GM19328 (cell line): ENCODE results near the gene RALGAPB.
"Not testable (repeated sequence)": the region's sequence is repeated elsewhere in the genome, so short reads cannot be mapped to it uniquely, and the experiment has no call there.

ENCODE experiments used
- ATAC-seq: cut with Tn5 transposase; IDR thresholded peaks from one replicate; pipeline ENCODE4 v1.9.1; 2021; ENCODE audit warnings: mild to moderate bottlenecking, moderate library complexity; ENCODE audit not compliant: unreplicated experiment

Gene RALGAPB

DNA sequence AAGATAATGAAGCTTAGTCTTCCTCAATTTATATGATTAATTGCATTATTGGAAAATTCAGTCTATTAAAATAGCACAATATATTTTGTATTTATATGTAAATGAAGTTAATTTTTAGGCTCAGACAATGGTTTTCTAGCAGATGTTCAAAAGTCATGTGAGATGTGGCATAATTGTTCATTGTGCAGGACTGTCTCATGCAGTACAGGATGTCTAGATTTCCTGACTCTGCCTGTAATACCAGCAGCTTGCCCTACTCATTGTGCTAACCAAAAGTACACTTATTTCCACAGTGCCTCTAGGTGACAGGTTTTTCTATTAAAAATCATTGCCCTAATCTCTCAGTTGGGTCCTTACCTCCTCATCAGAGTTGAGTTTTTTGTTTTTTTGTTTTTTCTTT lies 12.4 kb downstream of the RALGAPB start:
- no peak for ATAC-seq

DNA sequence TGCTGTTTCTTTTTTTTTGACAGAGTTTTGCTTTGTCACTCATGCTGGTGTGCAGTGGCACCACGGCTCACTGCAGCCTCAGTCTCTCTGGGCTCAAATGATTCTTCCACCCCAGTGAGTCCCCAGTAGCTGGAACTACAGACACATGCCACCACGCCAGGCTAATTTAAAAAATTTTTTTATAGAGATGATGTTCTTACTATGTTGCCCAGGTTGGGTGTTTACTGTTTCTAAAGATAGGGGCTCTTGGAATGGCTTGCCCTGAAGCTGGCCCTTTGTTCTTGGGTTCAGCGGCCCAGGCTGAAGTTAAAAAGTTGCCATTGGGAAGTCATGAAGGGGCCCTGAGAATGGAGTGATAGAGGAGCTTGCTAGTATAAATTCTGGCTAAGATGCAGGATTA lies 16.5 kb downstream of the RALGAPB start:
- ATAC-seq, result no peak

DNA sequence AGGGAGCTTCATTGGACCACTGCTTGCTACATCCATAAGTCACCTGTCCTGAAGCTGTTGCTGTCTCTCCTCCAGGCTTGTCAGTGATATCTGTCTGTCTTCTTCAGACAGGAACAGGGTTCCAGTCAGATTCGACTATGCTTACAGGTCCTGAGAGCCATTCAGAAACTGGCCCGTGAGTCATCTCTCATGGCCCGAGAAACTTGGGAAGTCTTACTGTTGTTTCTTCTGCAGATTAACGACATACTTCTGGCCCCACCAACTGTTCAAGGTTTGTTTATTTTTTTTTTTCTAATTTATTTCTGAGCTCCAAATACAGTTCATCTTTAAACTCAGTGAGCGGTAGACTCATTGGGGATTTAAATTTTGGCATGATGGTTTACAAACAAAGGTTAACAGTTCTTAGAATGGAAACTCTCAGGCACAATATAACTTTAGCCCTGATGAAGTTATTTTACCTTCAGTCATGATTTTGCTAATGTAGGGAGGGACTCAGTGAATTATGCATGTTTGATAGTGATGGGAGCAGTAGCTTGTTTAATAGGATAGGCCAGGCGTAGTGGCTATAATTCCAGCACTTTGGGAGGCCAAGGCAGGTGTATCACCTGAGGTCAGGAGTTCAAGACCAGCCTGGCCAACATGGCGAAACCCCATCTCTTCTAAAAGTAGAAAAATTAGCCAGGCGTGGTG lies 24.7 kb downstream of the RALGAPB start:
- ATAC-seq, result no peak

DNA sequence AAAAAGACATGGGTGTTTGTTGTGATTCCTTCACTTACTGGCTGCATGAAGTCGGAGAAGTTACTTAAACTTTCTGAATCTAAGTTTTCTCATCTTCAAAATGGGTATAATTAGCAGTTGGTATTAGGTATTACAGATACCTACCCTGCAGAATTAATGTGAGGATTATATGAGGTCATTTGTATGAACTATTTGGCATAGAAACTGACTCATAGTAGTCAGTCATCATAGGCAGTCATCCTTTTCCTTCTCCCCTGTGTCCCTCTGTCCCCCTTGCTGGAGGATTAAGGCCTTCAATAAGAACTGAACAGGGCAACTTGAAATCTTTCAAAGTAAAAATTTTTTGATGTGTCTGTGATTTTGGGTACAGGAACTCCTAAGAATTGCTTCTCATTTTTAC lies 26.3 kb downstream of the RALGAPB start:
- ATAC-seq, result no peak

DNA sequence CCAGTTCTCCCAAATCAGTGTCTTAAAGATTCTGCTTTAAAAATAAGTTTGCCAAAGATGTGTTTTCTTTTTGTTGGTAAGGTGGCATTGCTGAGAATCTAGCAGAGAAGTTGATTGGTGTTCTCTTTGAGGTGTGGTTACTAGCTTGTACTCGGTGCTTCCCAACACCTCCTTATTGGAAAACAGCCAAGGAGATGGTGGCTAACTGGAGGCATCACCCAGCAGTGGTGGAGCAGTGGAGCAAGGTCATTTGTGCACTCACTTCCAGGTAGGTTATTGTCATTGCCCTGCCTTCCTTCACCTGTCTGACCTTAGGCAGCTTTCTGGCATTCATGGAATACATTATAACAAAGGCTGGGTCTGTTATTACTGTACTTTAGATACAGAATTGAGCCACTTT lies 26.7 kb downstream of the RALGAPB start:
- ATAC-seq, result no peak

DNA sequence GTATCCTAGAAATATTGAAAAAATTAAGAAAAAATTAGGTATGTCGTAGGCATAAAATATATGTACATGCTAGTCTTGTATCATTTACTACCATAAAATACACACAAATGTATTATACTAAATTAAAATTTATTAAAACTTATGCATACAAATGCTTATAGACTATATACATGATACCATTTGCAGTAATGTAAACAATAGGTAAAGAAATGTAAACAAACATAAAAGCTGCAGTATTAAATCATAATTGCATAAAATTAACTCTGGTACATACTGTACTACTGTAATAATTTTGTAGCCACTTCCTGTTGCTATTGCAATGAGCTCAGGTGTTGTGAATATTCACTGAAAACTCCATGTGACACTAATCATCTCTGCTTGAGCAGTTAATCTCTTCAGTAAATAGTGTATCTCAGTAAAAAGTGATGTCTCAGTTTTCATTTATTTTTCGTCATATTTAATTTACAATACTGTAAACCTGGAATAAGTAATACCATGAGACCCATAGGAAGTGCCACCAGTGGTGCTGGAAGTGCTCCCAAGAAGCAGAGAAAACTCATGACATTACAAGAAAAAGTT lies 29.3 kb downstream of the RALGAPB start:
- ATAC-seq, result no peak

DNA sequence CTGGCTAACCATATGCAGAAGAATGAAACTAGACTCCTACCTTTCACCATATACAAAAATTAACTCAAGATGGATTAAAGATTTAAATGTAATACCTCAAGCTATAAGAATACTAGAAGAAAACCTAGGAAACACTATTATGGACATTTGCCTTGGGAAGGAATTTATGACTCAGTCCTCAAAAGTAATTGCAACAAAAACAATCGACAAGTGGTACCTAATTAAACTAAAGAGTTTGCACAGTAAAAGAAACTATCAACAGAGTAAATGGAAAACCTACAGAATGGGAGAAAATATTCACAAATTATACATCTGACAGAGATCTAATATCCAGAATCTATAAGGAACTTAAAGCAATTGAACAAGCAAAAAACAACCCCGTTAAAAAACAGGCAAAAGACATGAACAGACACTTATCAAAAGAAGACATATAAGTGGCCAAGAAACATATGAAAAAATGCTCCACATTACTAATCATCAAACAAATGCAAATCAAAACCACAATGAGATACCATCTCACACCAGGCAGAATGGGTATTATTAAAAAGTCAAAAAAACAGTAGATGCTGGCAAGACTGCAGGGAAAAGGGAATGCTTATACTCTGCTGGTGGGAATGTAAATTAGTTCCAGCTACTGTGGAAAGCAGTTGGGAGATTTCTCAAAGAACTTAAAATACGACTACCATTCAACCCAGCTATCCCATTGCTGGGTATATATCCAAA lies 31.9 kb downstream of the RALGAPB start:
- ATAC-seq, result no peak

DNA sequence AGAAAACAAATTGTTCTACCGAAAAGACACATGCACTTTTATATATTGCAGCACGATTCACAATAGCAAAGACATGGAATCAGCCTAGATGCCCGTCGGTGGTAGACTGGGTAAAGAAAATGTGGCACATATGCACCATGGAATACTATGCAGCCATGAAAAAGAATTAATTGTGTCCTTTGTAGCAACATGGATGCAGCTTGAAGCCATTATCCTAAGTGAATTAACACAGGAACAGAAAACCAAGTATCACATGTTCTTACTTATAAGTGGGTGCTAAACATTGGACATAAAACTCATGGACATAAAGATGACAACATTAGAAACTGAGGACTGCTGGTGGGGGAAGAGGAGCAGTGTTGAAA lies 32.4 kb downstream of the RALGAPB start:
- ATAC-seq, result no peak

DNA sequence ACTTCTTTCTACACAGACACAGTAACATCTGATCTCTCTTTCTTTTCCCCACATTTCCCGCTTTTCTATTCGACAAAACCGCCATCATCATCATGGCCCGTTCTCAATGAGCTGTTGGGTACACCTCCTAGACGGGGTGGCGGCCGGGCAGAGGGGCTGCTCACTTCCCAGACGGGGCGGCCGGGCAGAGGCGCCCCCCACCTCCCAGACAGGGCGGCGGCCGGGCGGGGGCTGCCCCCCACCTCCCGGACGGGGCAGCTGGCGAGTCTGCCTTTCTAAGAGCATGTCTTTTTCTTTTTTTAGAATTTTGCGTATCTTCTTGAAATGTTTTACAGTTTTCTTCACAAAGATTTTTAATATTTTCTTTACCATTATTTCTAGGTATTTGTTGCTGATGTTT lies 39.1 kb downstream of the RALGAPB start:
- ATAC-seq, result not testable (repeated sequence)

DNA sequence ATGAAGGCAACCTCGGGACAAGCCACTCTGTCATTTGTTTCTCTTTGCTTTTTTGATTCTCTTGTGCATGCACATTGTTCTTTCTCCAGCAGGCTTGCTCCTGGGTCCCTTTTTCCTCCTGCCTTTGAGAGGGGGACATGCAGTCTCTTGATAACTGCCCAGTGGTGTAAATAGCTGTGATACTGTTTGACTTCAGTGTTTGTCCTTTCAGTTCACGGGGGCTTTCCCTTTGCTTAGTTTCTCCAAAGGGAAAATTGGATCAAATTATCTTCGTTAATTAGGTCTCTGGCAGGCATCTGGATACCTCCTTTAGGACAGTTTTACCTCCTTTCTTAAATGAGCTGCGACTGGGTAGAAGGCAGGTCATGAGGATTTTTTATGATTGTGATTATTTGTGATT lies 41.5 kb downstream of the RALGAPB start:
- ATAC-seq, result no peak

DNA sequence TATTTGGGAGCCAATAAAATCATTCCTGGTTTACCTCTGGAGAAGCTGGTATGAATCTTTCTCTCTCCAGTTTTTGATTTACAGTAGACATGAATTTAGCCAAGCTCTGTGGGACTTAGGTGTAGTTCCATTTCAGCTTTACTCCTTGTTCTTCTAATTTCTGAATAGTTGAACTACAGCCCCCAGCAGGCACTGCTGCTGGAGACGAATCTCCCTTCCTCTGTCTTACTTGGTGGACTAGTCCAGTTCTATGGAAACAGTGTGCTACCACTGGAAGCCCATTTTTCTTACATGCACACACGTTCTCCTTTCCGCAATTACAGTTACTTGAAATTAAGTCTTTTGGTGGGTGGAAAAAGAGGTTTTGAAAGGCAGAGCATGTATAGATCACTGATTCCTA lies 42.3 kb downstream of the RALGAPB start:
- no peak for ATAC-seq

DNA sequence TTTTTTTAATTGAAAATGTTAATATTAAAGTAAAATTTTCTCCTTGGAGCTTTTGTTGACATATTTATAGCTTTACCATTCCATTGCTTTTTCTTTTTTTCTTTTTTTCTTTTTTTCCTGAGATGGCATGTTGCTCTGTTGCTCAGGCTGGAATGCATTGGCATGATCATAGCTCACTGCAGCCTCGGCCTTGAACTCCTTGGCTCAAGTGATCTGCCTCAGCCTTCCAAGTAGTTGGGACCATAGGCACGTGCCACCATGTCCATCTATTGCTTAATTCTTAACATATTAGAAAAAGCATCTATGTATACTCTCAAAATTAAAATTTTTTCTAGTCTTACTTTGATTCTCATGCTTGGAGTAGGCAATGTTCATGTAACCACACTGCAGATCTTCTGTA lies 43.0 kb downstream of the RALGAPB start:
- ATAC-seq, result no peak

DNA sequence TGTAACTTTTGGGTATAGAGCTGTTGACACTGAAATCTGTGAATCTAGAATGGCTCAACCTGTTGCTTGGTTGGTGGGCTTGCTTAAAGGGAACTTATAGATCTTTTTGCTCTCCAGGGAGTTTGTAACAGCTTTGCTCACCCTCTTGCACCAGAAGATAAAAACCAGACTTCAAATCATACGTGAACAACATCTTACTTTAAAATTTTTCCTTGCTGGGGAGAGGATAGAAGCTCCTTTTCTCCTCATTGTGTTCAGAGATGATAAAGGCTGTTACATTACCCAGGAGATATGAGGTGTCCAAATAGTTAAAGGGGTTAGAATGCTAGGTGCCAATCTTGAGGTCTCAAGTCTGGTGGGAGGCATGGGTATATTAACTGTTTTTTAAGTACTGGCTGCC lies 46.8 kb downstream of the RALGAPB start:
- no peak for ATAC-seq

DNA sequence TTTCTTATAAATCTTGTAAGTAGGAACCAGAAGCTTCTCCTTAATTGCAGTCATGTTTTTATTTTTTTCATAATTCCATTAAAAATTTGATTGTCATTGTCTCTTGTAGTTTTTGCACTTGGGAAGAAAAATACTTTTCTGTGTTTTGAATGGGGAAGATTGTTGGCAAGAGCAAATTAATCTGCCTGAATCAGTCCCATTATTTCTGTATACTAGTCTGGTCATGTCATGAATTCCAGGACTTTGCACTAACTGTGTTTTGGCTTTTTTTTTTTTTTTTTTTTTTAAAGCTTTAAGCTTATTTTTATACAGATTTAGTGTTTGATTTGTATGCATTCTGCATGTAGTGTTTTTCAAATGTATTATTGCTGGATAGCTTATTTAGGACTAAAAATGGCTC lies 47.6 kb downstream of the RALGAPB start:
- ATAC-seq, result no peak

DNA sequence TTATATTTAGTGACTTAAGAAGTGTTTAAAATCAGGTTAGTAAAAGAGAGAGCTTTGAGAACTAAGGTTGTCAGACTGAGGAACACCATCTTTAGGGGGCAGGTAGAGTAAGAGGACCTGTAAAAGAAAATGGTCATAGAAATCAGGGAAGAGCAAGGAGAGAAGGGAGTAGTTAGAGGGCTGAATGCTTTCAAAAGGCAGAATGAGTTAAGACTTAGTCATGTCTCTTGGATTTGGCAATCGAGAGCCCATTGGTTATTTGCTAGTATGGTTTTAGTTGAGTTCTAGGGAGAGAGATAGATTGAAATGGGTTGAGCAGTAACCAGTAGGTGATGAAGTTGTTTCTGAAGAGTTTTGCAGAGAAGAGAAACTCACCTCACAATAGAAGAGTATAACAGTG lies 51.1 kb downstream of the RALGAPB start:
- ATAC-seq, result no peak

DNA sequence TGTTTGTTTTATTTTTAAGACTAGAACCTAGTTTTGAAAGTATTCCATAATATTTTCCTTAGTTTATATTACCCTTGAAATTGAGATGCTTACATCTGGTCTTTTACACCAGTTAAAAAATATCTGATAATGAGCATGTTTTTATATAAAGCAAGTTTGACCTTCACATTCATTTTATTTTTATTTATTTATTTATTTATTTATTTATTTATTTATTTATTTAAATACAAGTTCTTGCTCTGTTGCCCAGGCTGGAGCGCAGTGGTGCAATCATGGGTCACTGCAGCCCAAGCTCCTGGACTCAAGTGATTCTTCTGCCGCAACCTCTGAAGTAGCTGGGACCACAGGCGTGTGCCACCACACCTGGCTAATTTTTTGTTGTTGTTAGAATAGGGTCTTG lies 55.5 kb downstream of the RALGAPB start:
- no peak for ATAC-seq

DNA sequence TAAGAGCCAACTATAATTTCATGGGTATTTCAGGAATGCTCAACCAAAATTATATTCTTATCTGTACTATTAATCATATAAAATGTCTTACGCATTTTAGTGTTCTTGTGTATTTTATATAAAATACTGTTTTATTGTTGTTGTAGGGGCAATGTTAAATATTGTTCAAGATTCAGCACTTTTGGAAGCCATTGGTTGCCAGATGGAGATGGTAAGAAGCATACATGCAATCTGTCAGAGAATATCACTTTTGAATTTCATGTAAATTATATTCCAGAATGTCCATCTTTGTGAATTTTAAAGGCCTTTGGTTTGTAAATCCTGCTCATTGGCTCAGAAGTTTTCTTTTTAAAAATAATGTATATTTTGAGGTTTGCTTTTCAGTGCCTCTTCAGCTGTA lies 58.4 kb downstream of the RALGAPB start:
- ATAC-seq, result no peak

DNA sequence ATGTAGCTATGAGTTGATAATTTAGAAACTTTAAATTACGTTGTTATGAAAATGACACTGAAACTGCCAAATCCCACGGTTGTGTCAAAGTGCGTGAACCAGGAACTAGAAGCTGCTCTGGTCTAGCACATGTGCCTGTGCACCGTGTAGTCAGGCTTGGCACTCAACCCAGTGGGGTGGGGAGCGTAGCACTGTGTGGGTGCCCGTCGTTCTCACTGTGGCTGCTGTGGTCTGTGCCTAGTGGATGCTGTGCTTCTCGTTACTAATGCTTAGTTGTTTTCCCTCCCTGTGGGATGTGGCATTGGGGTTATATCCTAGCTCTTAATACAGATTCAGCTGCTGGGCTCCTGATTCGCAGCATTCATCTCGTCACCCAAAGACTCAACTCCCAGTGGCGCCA lies 62.1 kb downstream of the RALGAPB start:
- no peak for ATAC-seq

DNA sequence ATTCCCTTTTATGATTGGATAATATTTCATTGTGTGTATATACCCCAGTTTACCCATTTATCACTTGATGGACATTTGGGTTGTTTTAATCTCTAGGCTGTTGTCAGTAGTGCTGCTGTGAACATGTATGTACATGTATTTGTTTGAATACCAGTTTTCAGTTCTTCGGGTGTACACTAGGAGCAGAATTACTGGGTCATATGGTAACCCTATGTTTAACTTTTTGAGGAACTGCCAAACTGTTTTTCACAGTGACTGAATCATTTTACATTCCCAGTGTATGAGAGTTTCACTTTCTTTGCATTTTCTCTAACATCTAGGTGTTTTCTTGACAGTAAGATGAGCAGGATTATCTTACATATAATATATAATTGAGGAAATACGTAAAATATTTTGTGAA lies 63.7 kb downstream of the RALGAPB start:
- no peak for ATAC-seq

DNA sequence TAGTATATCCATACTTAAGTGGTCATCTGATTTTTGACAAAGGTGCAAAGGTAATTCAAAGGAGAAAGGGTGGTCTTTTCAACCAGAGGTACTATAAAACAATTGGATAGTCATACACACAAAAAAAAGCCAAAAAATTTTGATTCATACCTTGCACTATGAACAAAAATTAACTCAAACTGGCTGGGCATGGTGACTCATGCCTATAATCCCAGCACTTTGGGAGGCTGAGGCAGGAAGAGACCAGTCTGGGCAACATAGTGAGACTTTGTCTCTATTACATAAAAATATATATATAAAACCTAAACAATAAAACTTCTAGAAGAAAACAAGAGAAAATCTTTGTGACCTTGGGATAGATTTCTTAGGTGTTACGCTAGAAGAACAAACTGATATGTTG lies 64.5 kb downstream of the RALGAPB start:
- ATAC-seq, result no peak

DNA sequence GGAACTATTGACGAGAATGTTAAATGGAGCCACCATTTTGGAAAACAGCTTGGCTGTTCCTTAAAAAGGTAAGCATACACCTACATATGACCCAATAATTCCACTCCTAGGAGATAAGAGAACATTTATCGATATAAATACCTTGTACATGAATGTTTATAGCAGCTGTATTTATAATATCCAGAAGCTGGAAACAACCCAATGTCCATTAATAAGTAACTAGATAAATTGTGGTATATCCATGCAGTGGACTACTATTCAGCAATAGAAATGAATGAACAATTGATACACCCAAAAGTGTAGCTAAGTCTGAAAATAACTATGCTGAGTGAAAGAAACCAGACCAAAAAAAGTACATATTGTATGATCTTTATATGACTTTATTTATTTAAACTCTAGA lies 66.1 kb downstream of the RALGAPB start:
- ATAC-seq, result no peak
